IPS DF 19.7 (cell line): ENCODE data around the gene CLDN20.
"Not testable (repeated sequence)": the region's sequence is repeated elsewhere in the genome, so short reads cannot be mapped to it uniquely, and the experiment has no call there.

Experiments
- DNase-seq: peaks from one replicate; pipeline ENCODE4 v3.0.0-alpha.2; 2013; ENCODE audit warnings: low read depth, low spot score

The CLDN20 gene

GRCh38 chr6:155311583-155311982 is 47.8 kb downstream of the CLDN20 start:
- DNase-seq: no peak

GRCh38 chr6:155312950-155313349 is 49.1 kb downstream of the CLDN20 start:
- DNase-seq: not testable (repeated sequence)

DNA sequence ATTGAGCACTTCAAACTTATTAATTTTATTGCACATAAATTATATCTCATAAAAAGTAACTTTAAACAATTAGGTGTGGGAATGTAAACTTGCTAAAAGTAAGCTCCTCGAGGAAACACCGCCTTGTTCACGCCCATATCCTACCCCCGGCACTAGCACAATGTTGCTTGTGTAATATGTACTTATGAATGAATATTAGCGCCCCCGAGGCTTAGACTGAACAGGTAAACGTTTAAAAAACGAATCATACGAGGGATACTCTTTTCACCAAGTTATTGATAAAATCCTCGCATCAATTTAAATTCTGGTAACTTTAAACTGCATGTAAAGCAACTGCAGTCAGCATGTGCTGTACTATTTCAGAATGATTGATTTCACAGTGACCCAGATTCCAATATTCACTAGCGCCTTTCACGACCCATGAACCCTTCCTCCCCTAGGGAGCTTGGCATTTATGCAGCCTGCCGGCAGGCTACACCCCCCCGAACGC is 49.8 kb downstream of the CLDN20 start:
- no peak for DNase-seq

DNA sequence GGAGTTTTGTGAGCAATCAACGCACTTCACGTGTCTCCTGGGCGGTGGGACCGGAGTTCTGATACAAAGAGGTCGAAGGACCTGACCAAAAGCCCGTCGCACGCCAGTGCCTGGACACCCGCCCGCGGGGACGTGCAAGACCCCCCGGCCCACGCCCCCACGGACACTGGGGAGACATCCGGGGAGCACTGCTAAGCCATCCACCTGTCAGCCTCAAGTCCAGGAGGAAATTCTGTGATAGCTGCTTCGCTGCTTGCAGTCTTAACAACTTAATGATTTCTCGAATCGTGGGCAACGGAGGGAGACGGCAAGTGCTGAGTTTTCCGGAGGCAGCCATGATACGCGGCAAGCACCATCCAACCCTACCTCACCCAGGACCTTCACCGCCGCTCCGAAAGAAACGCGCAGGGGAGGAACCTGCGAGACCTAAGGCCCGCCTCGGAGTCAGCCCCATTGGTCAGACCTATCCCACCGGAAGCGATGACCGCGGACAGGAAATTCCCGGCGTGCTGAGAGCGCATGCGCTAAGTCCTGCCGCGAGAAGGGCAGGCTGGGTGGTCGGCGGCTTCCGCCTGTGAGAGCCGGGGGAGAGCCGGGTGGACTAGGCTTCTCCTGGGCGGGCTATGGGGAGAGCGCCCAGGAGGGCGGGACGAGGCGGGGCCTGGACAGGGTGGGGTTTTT is 50.4 kb downstream of the CLDN20 start, which contains the start of gene TFB1M:
Gene TFB1M (minus strand): TSS at position 393 of the 681 bp plus-strand sequence. CDS start 56 bp downstream, at position 337.
- DNase-seq: peak; percentile 94

GRCh38 chr6:155314773-155315515 is 51.1 kb downstream of the CLDN20 start:
- no peak for DNase-seq

GRCh38 chr6:155315516-155315871 is 51.7 kb downstream of the CLDN20 start:
- no peak for DNase-seq

GRCh38 chr6:155316419-155316818 is 52.6 kb downstream of the CLDN20 start:
- no peak for DNase-seq

DNA sequence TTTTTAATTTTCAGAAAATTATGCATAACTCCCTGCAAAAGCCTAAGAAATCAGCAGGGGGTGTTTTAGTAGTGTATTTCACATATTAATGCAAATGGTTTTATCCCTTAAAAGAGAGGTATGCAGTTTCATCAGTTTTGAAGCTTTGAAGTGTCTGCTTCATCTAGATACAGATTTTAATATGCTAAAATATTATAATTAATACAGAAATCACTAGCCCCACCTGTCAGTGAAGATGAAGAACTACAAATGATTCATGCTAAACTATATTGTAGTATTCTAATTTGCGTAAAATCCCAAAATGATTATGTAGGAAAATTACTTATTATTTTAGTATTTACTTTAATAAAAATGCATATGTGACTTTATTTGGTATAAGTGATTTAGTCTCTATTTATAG is 53.4 kb downstream of the CLDN20 start:
- no peak for DNase-seq

- no peak for DNase-seq
Observed at GRCh38 chr6:155319902-155320301, 56.1 kb downstream of the CLDN20 start.

DNA sequence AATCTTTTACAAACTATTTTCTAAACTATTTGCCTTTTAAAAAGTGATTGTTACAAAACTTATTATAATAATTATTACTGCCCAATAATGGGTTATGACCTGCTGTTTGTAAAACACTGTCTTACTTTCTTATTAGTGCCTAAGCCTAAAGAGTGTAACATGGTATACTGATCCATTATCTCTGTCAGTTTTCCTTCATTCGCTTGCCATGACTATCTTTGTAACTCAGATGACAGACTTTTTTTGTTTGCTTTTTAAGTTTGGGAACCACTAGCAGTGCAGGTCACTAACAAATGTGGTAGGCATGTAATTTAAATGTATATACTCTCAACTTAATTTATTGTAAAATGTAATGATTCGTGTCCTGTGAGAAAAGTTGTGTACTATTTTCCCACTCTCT is 60.4 kb downstream of the CLDN20 start:
- no peak for DNase-seq

- no peak for DNase-seq
Observed at GRCh38 chr6:155324993-155325392, 61.2 kb downstream of the CLDN20 start.

DNA sequence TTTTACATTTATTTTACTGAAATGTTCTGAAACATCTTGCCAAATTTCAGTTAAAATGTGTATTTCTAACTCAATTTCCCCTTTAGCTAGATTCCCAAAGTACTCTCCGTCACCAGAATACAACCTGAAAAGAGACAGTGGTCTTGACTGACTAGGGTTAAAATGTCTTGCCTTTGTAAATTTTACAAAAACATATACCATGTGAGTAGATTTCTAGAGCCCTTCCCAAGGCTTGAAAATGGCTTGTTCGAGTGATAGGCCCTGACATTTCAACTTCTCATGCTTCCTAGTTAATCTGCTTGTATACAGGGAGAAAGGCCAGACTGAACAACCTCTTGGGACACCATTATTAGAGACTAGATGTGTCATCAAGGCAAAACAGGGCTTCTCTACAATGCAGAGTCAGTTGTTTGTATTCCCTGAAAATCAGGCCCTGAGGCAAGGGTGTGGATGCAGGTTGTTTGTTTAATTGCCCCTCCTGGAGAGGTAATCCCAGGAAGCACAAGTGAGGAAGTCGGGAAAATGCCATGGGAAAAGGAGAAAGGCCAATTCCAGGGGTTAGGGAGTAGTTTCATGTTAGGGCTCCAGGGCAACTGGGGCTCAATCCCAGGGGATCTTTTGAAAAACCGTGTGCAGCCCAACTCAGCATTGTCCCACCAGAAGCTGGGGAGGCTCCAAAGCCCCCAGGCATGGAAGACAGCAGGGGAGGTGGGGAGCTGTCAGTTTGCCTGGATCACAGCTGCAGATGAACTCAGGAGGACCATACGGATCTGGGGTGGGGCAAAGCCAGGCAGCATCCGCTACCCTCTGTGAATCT is 62.1 kb downstream of the CLDN20 start:
- no peak for DNase-seq
